ENCODE data around the gene ARRDC5.

- TF ChIP-seq CTCF (IDR thresholded peaks at IDR 0.05) (no peak), POLR2A (IDR thresholded peaks at IDR 0.05) (no peak), EP300 (IDR thresholded peaks at IDR 0.05) (no peak)
Observed at GRCh38 chr19:4902796-4903195, at the start of gene ARRDC5.

All from tibial nerve (tissue), 4 donors.